HepG2 (cell line): ENCODE measurements around the gene BRAF. TPM values are rescaled to one million over a fixed set of nuclear protein-coding genes. Genes with fewer than 3 reads are reported as not detected.

Source experiments
- BRCA1 ChIP-seq: sonication (generic); formaldehyde crosslinking; IDR thresholded peaks from 2 replicates; pipeline ENCODE4 v1.4.0; 2020; ENCODE audit warnings: missing genetic modification reagents
- CCAR2 ChIP-seq: fragments of 200-400 bp; formaldehyde crosslinking; optimal IDR thresholded peaks from 2 replicates; pipeline ENCODE3; 2018; ENCODE audit warnings: low read depth, mild to moderate bottlenecking, low read length, moderate library complexity
- CHCHD3 ChIP-seq: sonication (generic); formaldehyde crosslinking; IDR thresholded peaks from 2 replicates; pipeline ENCODE4 v1.8.0; 2022; ENCODE audit warnings: mild to moderate bottlenecking, missing genetic modification reagents, moderate library complexity
- HNF4G ChIP-seq, 2 experiments: sonication (generic) in 1 of 2; formaldehyde crosslinking in 1 of 2; IDR thresholded peaks; 2 replicates each; pipeline versions ENCODE4 v1.4.0 to v1.6.1; 2011 to 2020; ENCODE audit warnings: borderline replicate concordance in 2 of 2, low read depth in 2 of 2, mild to moderate bottlenecking in 2 of 2, low read length in 1 of 2, missing genetic modification reagents in 1 of 2, moderate library complexity in 1 of 2
- KLF15 ChIP-seq: sonication (generic); formaldehyde crosslinking; IDR thresholded peaks from 2 replicates; pipeline ENCODE4 v1.8.1; 2023; ENCODE audit warnings: borderline replicate concordance, mild to moderate bottlenecking, inconsistent platforms, missing genetic modification reagents, mixed read lengths
- MED1 ChIP-seq: sonication (generic); formaldehyde crosslinking; IDR thresholded peaks from 2 replicates; pipeline ENCODE4 v1.4.0; 2020; ENCODE audit warnings: missing genetic modification reagents
- MLLT10 ChIP-seq: sonication (generic); formaldehyde crosslinking; IDR thresholded peaks from 2 replicates; pipeline ENCODE4 v1.4.0; 2020; ENCODE audit warnings: missing genetic modification reagents
- PHF8 ChIP-seq: sonication (generic); formaldehyde crosslinking; IDR thresholded peaks from 2 replicates; pipeline ENCODE4 v1.5.0; 2020; ENCODE audit warnings: missing genetic modification reagents
- RARG ChIP-seq: sonication (generic); formaldehyde crosslinking; IDR thresholded peaks from 2 replicates; pipeline ENCODE4 v1.4.0; 2020; ENCODE audit warnings: low read depth, mild to moderate bottlenecking, missing genetic modification reagents
- SOX13 ChIP-seq, 3 experiments: fragments of 450-650 bp in 1 of 3; sonication (generic) in 1 of 3; formaldehyde crosslinking in 1 of 3; IDR thresholded peaks in 2 of 3; conservative IDR thresholded peaks in 1 of 3; 2 replicates each; pipeline versions ENCODE4 v1.5.0 to v1.6.1; 2016 to 2020; ENCODE audit warnings: antibody characterized with exemption in 1 of 3, mild to moderate bottlenecking in 1 of 3, missing compliant biosample characterization in 1 of 3, missing genetic modification reagents in 1 of 3, moderate library complexity in 1 of 3
- TAF15 ChIP-seq: fragments of 200-400 bp; formaldehyde crosslinking; IDR thresholded peaks from one replicate; pipeline ENCODE4 v1.6.1; 2018; ENCODE audit warnings: mild to moderate bottlenecking, low read depth, low read length; ENCODE audit not compliant: poor library complexity, severe bottlenecking
- TRIM24 ChIP-seq: sonication (generic); formaldehyde crosslinking; IDR thresholded peaks from 2 replicates; pipeline ENCODE4 v1.8.0; 2022; ENCODE audit warnings: mild to moderate bottlenecking, missing genetic modification reagents
- ZNF274 ChIP-seq: sonication (generic); formaldehyde crosslinking; IDR thresholded peaks from 2 replicates; pipeline ENCODE4 v1.5.1; 2020; ENCODE audit warnings: mild to moderate bottlenecking, missing genetic modification reagents
- ZNF292 ChIP-seq: sonication (generic); formaldehyde crosslinking; IDR thresholded peaks from 2 replicates; pipeline ENCODE4 v1.8.1; 2022; ENCODE audit warnings: mild to moderate bottlenecking, low read depth, missing genetic modification reagents, borderline replicate concordance
- ZNF570 ChIP-seq: sonication (generic); formaldehyde crosslinking; IDR thresholded peaks from 2 replicates; pipeline ENCODE4 v1.4.0; 2020; ENCODE audit warnings: mild to moderate bottlenecking, missing genetic modification reagents, borderline replicate concordance
- ZNF616 ChIP-seq: sonication (generic); formaldehyde crosslinking; IDR thresholded peaks from 2 replicates; pipeline ENCODE4 v1.5.0; 2020; ENCODE audit warnings: low read depth, mild to moderate bottlenecking, missing genetic modification reagents
- ZNF761 ChIP-seq: sonication (generic); formaldehyde crosslinking; conservative IDR thresholded peaks from 2 replicates; pipeline ENCODE4 v1.4.0; 2020; ENCODE audit warnings: mild to moderate bottlenecking, missing genetic modification reagents
- ZNF792 ChIP-seq: IDR thresholded peaks from 2 replicates; pipeline ENCODE4 v1.6.1; 2016
- ZNF879 ChIP-seq: sonication (generic); formaldehyde crosslinking; IDR thresholded peaks from 2 replicates; pipeline ENCODE4 v1.8.1; 2023; ENCODE audit warnings: missing genetic modification reagents
- polyA plus RNA-seq, 8 experiments: library from polyadenylated mRNA; depleted of rRNA in 3 of 8; stranded (reverse) in 7 of 8; unstranded in 1 of 8; fragments of >200 nt; fragmentation: Illumina TruSeq in 4 of 8; extraction: Trizol in 4 of 8; gene quantifications; 2 replicates each; pipeline versions ENCODE4 v1.2.1 to v1.2.3, GENCODE V29; 2011 to 2016; ENCODE audit warnings: low read depth in 4 of 8, missing spikeins in 1 of 8, mixed read lengths in 1 of 8; ENCODE audit not compliant: insufficient read depth in 1 of 8
- total RNA-seq, 5 experiments: library from RNA; depleted of rRNA; stranded (reverse); fragments of >200 nt; fragmentation: Illumina TruSeq; extraction: Trizol; gene quantifications; 2 replicates each; pipeline ENCODE4 v1.2.3, GENCODE V29; 2016; ENCODE audit warnings: low read depth in 1 of 5
- TF ChIP-seq, protein P1 (sequence below): sonication (generic); formaldehyde crosslinking; IDR thresholded peaks from 2 replicates; pipeline ENCODE4 v1.4.0; 2020; ENCODE audit warnings: mild to moderate bottlenecking, missing genetic modification reagents
- TF ChIP-seq, protein P2 (sequence below): sonication (generic); formaldehyde crosslinking; IDR thresholded peaks from 2 replicates; pipeline ENCODE4 v1.5.1; 2020; ENCODE audit warnings: missing genetic modification reagents, mild to moderate bottlenecking, borderline replicate concordance
- TF ChIP-seq, protein P3 (sequence below): IDR thresholded peaks from 2 replicates; pipeline ENCODE4 v1.6.1; 2012; ENCODE audit warnings: low read depth, low read length, improper control_type of control experiment

Gene BRAF
- total and polyA plus RNA-seq, 2 of the 13 experiments (the other 11 are each of a cell fraction or from before 2014, with no cell fraction given), result 12.5 to 13.4 TPM

DNA sequence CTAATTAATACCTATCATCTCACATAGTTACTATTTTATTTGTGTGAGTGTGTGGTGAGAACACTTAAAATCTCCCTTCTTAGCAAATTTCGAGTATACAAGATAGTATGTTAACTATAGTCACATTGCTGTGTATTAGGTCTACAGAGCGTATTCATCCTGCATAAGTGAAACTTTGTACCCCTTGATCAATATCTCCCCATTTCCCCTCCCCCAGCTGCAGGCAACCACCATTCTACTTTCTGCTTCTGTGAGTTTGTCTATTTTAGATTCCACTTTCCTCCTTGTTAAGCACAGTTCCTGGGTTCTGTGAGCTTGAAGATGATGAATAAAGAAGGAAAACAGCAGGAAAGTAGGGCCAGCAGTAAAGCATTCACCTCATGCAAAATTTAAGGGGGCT is 47.6 kb upstream of the BRAF start (continued):
- TF ChIP-seq, protein P1, sequence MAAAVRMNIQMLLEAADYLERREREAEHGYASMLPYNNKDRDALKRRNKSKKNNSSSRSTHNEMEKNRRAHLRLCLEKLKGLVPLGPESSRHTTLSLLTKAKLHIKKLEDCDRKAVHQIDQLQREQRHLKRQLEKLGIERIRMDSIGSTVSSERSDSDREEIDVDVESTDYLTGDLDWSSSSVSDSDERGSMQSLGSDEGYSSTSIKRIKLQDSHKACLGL (CRISPR knock-in tag), result no peak
- TF ChIP-seq SOX13 (IDR thresholded peaks at IDR 0.05) (no peak), SOX13 (CRISPR knock-in tag; conservative IDR thresholded peaks at IDR 0.05 in 1 of 2, IDR thresholded peaks at IDR 0.05 in 1 of 2) (0 out of 4 replicates have a peak, but pooled peaks of 1 of the 2 experiments have one; percentile 6), ZNF761 (CRISPR knock-in tag) (no peak), HNF4G (IDR thresholded peaks at IDR 0.05; ENCODE audit: borderline replicate concordance, low read depth, low read length) (peak; percentile 57), HNF4G (CRISPR knock-in tag; IDR thresholded peaks at IDR 0.05; ENCODE audit: borderline replicate concordance, low read depth) (no peak), TRIM24 (CRISPR knock-in tag) (no peak), ZNF616 (CRISPR knock-in tag) (no peak), ZNF792 (CRISPR knock-in tag) (no peak), ZNF274 (CRISPR knock-in tag) (no peak), TAF15 (no peak), ZNF292 (CRISPR knock-in tag) (0 out of 2 replicates have a peak, but pooled peaks have one; percentile 37), PHF8 (CRISPR knock-in tag) (no peak), MED1 (no peak), RARG (CRISPR knock-in tag) (no peak), BRCA1 (CRISPR knock-in tag) (no peak), CHCHD3 (CRISPR knock-in tag) (no peak), MLLT10 (no peak), ZNF570 (CRISPR knock-in tag) (no peak), KLF15 (CRISPR knock-in tag) (no peak), ZNF879 (CRISPR knock-in tag) (no peak), CCAR2 (no peak)
- TF ChIP-seq, protein P2, sequence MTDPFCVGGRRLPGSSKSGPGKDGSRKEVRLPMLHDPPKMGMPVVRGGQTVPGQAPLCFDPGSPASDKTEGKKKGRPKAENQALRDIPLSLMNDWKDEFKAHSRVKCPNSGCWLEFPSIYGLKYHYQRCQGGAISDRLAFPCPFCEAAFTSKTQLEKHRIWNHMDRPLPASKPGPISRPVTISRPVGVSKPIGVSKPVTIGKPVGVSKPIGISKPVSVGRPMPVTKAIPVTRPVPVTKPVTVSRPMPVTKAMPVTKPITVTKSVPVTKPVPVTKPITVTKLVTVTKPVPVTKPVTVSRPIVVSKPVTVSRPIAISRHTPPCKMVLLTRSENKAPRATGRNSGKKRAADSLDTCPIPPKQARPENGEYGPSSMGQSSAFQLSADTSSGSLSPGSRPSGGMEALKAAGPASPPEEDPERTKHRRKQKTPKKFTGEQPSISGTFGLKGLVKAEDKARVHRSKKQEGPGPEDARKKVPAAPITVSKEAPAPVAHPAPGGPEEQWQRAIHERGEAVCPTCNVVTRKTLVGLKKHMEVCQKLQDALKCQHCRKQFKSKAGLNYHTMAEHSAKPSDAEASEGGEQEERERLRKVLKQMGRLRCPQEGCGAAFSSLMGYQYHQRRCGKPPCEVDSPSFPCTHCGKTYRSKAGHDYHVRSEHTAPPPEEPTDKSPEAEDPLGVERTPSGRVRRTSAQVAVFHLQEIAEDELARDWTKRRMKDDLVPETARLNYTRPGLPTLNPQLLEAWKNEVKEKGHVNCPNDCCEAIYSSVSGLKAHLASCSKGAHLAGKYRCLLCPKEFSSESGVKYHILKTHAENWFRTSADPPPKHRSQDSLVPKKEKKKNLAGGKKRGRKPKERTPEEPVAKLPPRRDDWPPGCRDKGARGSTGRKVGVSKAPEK (CRISPR knock-in tag), result no peak
- TF ChIP-seq, protein P3, sequence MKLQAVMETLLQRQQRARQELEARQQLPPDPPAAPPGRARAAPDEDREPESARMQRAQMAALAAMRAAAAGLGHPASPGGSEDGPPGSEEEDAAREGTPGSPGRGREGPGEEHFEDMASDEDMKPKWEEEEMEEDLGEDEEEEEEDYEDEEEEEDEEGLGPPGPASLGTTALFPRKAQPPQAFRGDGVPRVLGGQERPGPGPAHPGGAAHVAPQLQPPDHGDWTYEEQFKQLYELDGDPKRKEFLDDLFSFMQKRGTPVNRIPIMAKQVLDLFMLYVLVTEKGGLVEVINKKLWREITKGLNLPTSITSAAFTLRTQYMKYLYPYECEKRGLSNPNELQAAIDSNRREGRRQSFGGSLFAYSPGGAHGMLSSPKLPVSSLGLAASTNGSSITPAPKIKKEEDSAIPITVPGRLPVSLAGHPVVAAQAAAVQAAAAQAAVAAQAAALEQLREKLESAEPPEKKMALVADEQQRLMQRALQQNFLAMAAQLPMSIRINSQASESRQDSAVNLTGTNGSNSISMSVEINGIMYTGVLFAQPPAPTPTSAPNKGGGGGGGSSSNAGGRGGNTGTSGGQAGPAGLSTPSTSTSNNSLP, result no peak
